Neuron (in vitro differentiated cells): ENCODE data around the gene CDH4.
"Not testable (repeated sequence)": the region's sequence is repeated elsewhere in the genome, so short reads cannot be mapped to it uniquely, and the experiment has no call there.

Experiments
- H2AFZ ChIP-seq: one replicate; pipeline ENCODE4 v1.6.1; 2013; ENCODE audit warnings: low read depth, mild to moderate bottlenecking, inconsistent platforms, low read length, moderate library complexity
- H3K27me3 ChIP-seq: one replicate; pipeline ENCODE4 v1.6.1; 2013; ENCODE audit warnings: low read length; ENCODE audit not compliant: insufficient read depth
- H3K36me3 ChIP-seq: one replicate; pipeline ENCODE4 v1.6.1; 2013; ENCODE audit warnings: low read length; ENCODE audit not compliant: insufficient read depth
- H3K4me1 ChIP-seq: one replicate; pipeline ENCODE4 v1.6.1; 2013; ENCODE audit warnings: low read length; ENCODE audit not compliant: insufficient read depth
- H3K4me3 ChIP-seq: 2 replicates; pipeline ENCODE4 v1.5.1; 2013; ENCODE audit warnings: mild to moderate bottlenecking, low read length, moderate library complexity
- H3K9me3 ChIP-seq: one replicate; pipeline ENCODE4 v1.6.1; 2013; ENCODE audit warnings: low read length

The CDH4 gene

DNA sequence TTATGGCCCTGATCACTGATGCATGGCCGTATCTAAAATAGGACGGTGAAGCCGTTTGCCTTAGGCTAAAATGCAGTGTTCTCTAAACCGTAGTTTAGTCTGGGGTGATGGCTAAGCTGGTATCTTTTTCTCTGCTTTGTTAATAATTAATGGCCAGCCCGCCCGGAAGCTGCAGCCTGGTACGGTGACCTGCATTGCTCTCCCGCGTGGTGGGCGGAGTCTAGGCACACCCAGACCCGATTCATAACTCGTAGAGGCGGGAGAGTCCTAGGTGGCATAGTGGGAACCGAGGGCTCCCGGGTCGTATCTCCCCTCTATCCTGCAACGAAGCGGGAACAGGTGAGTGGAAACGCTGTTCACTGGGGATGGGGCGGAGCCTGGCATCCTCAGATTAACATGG is 5.5 kb downstream of the CDH4 start:
- peaks cover 24% of the 10 kb centered on the region for H3K36me3 ChIP-seq
- no peaks in the 10 kb centered on the region for H3K27me3 ChIP-seq

DNA sequence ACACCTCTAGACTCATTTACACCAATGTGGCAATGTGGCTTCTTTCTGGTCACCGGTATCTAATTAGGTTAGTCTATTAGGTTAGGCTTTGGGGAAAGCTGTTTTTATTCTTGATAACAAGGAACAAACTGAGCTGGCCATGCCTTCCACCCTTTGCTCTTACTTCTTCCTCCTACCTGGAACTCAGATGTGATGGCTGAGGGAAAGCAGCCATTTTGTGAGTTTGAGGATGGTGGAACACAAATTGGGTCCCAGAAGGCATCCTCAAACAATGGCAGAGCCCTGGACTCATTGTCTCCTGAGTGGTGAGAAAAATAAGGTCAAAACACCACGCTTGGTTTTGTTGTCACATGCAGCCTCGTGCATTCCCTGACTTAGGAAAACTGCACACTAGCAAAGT is 7.7 kb downstream of the CDH4 start:
- H2AFZ ChIP-seq, result no peak overlapping the region
- H3K36me3 ChIP-seq, result peaks cover 26% of the 10 kb centered on the region
- H3K4me3 ChIP-seq, result no peak overlapping the region
- H3K9me3 ChIP-seq, result no peaks in the 10 kb centered on the region
- H3K27me3 ChIP-seq, result no peaks in the 10 kb centered on the region
- no peaks in the 10 kb centered on the region for H3K4me1 ChIP-seq

More for the DNA sequence above, 5.5 kb downstream of the CDH4 start:
- Histone ChIP-seq H3K4me1 (peaks cover 9% of the 10 kb centered on the region), H2AFZ (no peak overlapping the region), H3K4me3 (no peak overlapping the region), H3K9me3 (no peaks in the 10 kb centered on the region)

DNA sequence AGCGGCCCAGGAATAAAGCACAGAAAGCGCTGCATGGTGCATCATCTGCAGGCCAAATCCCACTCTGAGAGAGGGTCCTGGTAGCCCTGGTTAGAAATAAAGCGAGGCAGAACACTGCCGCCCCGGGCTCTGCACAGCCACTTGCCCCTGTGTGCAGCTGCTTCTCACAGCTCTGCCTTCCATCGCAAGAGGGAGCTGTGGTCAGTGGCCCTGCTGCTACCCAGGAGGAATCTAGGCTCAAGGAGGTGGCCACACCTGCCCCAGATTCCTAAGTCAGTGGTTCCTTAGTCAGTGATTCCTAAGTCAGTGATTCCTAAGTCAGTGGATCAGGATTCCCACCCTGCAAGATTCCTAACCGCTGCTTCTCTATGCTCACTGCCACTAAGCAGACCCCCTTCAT is 8.8 kb downstream of the CDH4 start:
- Histone ChIP-seq H3K27me3 (no peaks in the 10 kb centered on the region), H3K9me3 (no peaks in the 10 kb centered on the region), H3K4me3 (no peak overlapping the region), H3K4me1 (no peaks in the 10 kb centered on the region), H3K36me3 (peaks cover 19% of the 10 kb centered on the region), H2AFZ (no peak overlapping the region)

DNA sequence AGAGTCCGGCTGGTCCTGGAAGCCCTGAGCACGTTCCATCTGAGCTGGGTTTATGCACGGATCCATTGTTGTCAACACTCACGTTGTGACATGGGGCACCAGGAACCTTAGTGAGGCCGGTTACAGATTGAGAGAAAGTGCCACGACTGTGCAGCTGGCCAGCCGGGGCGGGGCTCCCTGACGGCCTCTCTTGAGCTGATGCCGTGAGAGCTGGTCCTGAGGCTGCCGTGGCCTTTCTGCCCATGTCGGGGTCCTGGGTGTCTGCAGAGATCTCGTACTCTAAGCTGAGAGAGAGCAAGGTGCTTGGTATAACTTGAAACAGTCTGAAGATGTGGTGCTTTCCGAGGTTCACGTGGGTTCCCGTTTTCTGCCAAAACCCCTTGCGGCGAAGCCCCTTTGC is 10.0 kb downstream of the CDH4 start:
- Histone ChIP-seq H3K36me3 (peaks cover 12% of the 10 kb centered on the region), H3K4me1 (no peaks in the 10 kb centered on the region), H3K4me3 (no peak overlapping the region), H2AFZ (no peak overlapping the region), H3K27me3 (no peaks in the 10 kb centered on the region), H3K9me3 (no peaks in the 10 kb centered on the region)

DNA sequence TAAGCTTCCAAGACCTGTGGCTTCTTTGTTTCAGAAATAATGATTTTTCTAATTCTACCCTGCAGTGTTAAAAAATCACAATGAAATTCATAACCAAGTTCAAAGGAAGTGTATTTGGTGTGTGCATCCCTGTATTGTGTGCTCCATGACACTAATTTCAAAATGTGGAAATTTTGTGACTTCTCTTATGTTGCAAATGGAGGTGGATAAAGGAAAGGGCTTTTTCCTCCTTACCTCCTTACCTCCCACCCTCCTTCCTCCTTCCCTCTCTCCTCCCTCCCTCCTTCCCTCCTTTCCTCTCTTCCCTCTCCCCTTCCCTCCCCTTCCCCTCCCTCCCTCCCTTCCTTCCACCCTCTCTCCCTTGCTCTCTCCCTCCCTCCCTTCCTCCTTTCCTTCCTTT is 10.5 kb downstream of the CDH4 start:
- H3K27me3 ChIP-seq, result no peaks in the 10 kb centered on the region
- no peaks in the 10 kb centered on the region for H3K9me3 ChIP-seq
- no peaks in the 10 kb centered on the region for H3K4me1 ChIP-seq
- peaks cover 7% of the 10 kb centered on the region for H3K36me3 ChIP-seq
- H3K4me3 ChIP-seq, result no peak overlapping the region
- H2AFZ ChIP-seq, result no peak overlapping the region

DNA sequence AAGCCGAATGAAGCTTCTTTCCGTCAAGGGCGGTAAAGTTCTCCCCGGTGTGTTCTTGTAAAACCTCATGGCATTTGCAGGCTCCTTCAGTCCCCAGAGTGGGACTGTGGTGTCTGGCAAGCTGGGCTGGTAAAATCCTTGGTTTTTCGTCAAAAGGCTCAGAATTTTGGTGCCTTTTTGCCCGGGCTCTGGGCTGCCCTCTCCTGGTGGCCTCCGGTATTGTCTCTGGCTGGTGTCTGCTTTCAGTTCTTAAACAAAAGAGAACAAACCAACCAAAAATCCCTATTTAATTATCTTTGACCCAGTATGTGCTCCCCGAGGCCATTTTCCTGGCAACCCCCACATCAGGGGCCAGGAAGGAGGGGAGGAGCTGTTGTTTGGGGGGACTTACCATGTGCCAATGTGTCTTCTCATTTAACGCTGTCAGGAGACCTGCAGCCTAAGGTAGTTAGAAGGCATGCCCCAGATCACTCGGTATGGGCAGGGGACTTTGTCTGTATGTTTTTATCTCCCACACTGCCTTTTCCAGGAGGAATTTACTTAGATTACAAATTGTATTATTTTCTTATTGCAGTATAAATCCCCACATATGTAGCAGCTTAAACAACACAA is 11.1 kb downstream of the CDH4 start:
- H2AFZ ChIP-seq, result no peak overlapping the region

DNA sequence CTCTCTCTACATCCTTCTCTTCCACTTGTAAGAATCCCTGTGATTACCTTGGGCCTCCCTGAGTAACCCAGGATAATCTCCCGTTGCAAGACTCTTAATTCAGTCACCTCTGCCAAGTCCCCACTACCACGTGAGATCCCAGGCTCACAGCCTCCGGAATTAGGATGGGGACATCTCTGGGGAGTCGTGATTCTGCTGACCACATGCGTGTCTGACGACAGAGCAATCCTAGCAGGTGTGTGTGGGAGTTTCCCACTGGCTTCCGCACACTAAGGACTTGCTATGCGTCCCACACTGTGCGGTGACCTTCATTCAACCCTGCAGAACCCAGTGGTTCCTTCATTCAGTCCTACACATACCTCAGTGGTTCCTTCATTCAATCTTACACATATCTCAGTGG is 11.9 kb downstream of the CDH4 start:
- H3K4me3 ChIP-seq, result no peak overlapping the region
- H3K9me3 ChIP-seq, result peaks cover 3% of the 10 kb centered on the region
- H3K4me1 ChIP-seq, result no peaks in the 10 kb centered on the region
- peaks cover 2% of the 10 kb centered on the region for H3K36me3 ChIP-seq
- no peak overlapping the region for H2AFZ ChIP-seq
- no peaks in the 10 kb centered on the region for H3K27me3 ChIP-seq

More for the DNA sequence above, 11.1 kb downstream of the CDH4 start:
- Histone ChIP-seq H3K9me3 (no peaks in the 10 kb centered on the region), H3K27me3 (no peaks in the 10 kb centered on the region), H3K4me1 (no peaks in the 10 kb centered on the region), H3K36me3 (peaks cover 5% of the 10 kb centered on the region), H3K4me3 (no peak overlapping the region)

DNA sequence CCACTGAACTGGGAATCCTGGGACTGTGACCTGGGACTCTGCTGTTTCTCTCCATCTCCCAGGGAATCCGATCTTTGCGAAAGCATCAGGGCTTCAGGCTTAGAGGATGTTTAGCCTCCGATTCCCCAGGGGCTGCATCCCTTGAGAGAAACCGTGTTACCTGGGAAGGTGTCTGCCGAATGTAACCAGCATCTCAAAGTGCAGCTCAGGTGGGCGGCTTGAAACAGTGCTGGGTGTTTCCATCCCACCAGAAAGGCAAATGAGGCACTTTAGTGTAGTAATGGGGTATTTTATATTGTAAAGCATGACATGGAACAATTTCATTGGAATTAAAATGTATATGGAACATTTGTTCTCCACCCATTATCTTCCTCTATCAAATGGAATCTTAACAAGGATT is 15.2 kb downstream of the CDH4 start:
- Histone ChIP-seq H2AFZ (no peak overlapping the region), H3K4me3 (no peak overlapping the region), H3K9me3 (peaks cover 7% of the 10 kb centered on the region), H3K27me3 (no peaks in the 10 kb centered on the region), H3K36me3 (peaks cover 2% of the 10 kb centered on the region), H3K4me1 (peaks cover 14% of the 10 kb centered on the region)

DNA sequence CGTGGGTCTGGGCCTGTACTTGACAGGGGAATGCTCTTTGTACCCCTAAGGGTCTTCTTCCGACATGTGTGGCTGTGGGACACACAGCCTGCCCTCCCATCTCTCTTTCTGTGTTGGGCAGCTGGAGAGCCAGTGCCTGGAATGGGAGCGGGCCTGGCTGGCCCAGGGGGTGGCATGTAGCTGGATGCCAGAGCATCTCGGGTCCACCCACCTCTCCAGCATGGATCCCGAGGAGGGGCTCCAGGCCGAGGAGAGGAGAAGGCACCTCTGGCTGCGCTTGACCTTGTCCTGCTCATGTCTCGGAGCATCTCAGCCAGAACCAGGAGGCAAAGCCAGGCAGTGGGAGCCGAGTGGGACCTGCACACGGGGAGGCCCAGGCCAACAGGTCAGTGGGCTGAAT is 16.0 kb downstream of the CDH4 start:
- Histone ChIP-seq H3K36me3 (peaks cover 2% of the 10 kb centered on the region), H3K27me3 (no peaks in the 10 kb centered on the region), H3K4me1 (peaks cover 14% of the 10 kb centered on the region), H2AFZ (no peak overlapping the region), H3K4me3 (no peak overlapping the region), H3K9me3 (peaks cover 7% of the 10 kb centered on the region)

DNA sequence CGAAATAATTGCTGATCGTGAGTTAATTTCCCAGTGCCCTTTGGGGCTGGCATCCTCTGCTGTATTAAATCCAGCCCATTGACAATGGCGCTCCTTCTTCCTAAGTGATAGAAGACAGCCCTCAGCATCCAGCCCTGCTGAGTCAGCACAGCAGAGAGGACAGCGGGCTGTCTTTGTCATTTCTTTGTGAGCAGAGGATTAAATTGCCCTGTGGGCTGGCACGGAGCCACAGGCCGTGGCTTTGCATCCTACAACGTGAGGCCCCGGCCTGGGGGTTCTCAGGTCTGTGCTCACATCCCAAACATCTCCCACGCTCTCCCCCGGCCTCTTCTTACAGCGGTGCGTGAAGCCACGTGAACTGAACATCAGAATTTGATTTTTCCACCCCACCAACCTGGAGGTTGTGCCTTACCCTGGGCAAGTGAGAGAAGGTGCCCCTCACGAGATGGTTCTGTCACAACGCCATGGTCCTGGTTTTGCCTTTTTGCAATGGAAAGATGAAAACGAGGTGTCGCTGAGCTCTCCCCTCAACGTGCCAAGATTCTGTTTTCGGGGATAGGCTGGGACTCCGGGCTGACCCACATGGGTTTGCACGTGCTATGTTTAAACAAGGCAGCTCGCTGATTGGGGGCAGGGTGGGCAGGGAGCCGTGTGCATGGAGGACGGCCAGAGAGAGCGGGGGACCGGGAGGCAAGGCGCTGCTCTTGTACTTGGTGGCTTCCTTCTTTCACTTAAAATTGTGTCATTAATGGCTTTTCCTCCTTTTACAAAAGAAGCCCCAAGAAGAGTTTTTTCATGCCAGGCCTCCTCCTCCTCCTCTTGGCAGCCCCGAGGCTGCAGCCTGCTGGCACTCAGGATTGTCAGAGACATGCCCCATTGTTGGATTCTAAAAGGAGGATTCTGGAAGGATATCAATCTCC is 19.5 kb downstream of the CDH4 start:
- Histone ChIP-seq H3K36me3 (no peaks in the 10 kb centered on the region), H3K4me1 (peaks cover 14% of the 10 kb centered on the region), H3K27me3 (no peaks in the 10 kb centered on the region), H2AFZ (no peak overlapping the region), H3K4me3 (no peak overlapping the region), H3K9me3 (peaks cover 12% of the 10 kb centered on the region)

DNA sequence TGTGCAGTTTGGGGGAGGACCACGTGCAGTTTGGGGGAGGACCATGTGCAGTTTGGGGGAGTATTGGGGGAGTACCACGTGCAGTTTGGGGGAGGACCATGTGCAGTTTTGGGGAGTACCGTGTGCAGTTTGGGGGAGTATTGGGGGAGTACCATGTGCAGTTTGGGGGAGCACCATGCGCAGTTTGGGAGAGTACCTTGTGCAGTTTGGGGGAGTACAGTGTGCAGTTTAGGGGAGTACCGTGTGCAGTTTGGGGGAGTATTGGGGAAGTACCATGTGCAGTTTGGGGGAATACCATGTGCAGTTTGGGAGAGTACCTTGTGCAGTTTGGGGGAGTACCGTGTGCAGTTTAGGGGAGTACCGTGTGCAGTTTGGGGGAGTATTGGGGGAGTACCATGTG is 21.0 kb downstream of the CDH4 start:
- not testable (repeated sequence) for H2AFZ ChIP-seq, H3K27me3 ChIP-seq, H3K36me3 ChIP-seq, H3K4me3 ChIP-seq
- Histone ChIP-seq H3K9me3 (peaks cover 12% of the 10 kb centered on the region), H3K4me1 (peaks cover 14% of the 10 kb centered on the region)

DNA sequence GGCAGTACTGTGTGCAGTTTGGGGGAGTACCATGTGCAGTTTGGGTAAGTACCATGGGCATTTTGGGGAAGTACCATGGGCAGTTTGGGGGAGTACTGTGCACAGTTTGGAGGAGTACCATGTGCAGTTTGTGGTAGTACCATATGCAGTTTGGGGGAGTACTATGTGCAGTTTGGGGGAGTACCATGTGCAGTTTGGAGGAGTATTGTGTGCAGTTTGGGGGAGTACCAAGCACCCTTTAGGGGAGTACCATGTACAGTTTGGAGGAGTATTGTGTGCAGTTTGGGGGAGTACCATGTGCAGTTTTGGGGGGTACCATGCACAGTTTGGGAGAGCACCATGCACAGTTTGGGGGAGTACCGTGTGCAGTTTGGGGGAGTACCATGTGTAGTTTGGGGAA is 21.6 kb downstream of the CDH4 start:
- H2AFZ ChIP-seq, H3K4me3 ChIP-seq, H3K36me3 ChIP-seq, H3K27me3 ChIP-seq: not testable (repeated sequence)
- Histone ChIP-seq H3K9me3 (peaks cover 16% of the 10 kb centered on the region), H3K4me1 (peaks cover 14% of the 10 kb centered on the region)

DNA sequence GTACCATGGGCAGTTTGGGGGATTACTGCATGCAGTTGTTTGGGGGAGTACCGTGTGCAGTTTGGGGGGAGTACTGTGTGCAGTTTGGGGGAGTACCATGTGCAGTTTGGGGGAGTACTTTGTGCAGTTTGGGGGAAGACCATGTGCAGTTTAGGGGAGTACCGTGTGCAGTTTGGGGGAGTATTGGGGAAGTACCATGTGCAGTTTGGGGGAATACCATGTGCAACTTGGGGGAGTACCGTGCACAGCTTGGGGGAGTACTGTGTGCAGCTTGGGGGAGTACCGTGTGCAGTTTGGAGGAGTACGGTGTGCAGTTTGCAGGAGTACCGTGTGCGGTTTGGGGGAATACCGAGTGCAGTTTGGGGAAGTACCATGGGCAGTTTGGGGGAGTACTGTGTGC is 22.3 kb downstream of the CDH4 start:
- no peak overlapping the region for H3K4me3 ChIP-seq
- H3K9me3 ChIP-seq, result peaks cover 10% of the 10 kb centered on the region
- H2AFZ ChIP-seq, result no peak overlapping the region
- no peaks in the 10 kb centered on the region for H3K27me3 ChIP-seq
- peaks cover 14% of the 10 kb centered on the region for H3K4me1 ChIP-seq
- H3K36me3 ChIP-seq, result no peaks in the 10 kb centered on the region
